GM23338 (cell line): ENCODE results near the gene CEP131.

Experiments
- EZH2 ChIP-seq: fragments of 200-600 bp; sonication (generic); IDR thresholded peaks from one replicate; pipeline ENCODE4 v1.8.0; 2017; ENCODE audit warnings: antibody characterized with exemption, mild to moderate bottlenecking, low read depth; ENCODE audit not compliant: unreplicated experiment
- EZH2phosphoT487 ChIP-seq: fragments of 200-600 bp; sonication (generic); IDR thresholded peaks from one replicate; pipeline ENCODE4 v1.8.1; 2018; ENCODE audit warnings: antibody characterized with exemption; ENCODE audit not compliant: unreplicated experiment
- POLR2AphosphoS5 ChIP-seq: IDR thresholded peaks from 2 replicates; pipeline ENCODE4 v1.6.1; 2016; ENCODE audit warnings: antibody characterized with exemption, low read depth
- ZNF331 ChIP-seq: fragments of 250-450 bp; sonication (Bioruptor Pico); IDR thresholded peaks from 2 replicates; pipeline ENCODE4 v1.5.0; 2020; ENCODE audit warnings: low read depth, mild to moderate bottlenecking, moderate library complexity
- TF ChIP-seq, protein P1 (sequence below): IDR thresholded peaks from one replicate; pipeline ENCODE4 v1.6.1; 2018; ENCODE audit warnings: antibody characterized with exemption; ENCODE audit not compliant: unreplicated experiment
- TF ChIP-seq, protein P2 (sequence below), 2 experiments: fragments of 200-600 bp in 1 of 2; sonication (generic) in 1 of 2; conservative IDR thresholded peaks; 2 replicates each; pipeline versions ENCODE4 v1.5.1 to v1.6.1; 2016 to 2017; ENCODE audit warnings: antibody characterized with exemption in 2 of 2, low read depth in 2 of 2, mild to moderate bottlenecking in 2 of 2, moderate library complexity in 1 of 2

DNA sequence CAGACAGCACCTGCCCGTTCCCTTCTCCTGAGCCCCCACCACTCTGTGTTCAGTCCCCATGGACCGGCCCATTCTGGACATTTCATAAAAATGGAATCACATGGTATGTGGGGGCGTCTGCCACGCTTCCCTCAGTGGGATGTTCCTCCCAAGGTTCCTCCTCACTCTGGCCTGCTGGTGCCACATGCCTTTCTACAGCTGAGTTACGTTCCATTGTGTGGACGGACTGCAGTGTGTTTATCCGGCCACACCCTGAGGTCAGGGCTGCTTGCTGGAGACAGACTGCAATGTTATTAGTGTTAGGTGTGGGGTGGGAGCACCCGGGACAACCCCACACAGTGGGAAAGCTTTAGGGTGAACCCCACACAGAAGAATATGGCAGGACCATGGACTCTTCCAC, 50.8 kb downstream of the CEP131 start:
- TF ChIP-seq, protein P1, sequence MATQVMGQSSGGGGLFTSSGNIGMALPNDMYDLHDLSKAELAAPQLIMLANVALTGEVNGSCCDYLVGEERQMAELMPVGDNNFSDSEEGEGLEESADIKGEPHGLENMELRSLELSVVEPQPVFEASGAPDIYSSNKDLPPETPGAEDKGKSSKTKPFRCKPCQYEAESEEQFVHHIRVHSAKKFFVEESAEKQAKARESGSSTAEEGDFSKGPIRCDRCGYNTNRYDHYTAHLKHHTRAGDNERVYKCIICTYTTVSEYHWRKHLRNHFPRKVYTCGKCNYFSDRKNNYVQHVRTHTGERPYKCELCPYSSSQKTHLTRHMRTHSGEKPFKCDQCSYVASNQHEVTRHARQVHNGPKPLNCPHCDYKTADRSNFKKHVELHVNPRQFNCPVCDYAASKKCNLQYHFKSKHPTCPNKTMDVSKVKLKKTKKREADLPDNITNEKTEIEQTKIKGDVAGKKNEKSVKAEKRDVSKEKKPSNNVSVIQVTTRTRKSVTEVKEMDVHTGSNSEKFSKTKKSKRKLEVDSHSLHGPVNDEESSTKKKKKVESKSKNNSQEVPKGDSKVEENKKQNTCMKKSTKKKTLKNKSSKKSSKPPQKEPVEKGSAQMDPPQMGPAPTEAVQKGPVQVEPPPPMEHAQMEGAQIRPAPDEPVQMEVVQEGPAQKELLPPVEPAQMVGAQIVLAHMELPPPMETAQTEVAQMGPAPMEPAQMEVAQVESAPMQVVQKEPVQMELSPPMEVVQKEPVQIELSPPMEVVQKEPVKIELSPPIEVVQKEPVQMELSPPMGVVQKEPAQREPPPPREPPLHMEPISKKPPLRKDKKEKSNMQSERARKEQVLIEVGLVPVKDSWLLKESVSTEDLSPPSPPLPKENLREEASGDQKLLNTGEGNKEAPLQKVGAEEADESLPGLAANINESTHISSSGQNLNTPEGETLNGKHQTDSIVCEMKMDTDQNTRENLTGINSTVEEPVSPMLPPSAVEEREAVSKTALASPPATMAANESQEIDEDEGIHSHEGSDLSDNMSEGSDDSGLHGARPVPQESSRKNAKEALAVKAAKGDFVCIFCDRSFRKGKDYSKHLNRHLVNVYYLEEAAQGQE, result no peak
- TF ChIP-seq, protein P2, sequence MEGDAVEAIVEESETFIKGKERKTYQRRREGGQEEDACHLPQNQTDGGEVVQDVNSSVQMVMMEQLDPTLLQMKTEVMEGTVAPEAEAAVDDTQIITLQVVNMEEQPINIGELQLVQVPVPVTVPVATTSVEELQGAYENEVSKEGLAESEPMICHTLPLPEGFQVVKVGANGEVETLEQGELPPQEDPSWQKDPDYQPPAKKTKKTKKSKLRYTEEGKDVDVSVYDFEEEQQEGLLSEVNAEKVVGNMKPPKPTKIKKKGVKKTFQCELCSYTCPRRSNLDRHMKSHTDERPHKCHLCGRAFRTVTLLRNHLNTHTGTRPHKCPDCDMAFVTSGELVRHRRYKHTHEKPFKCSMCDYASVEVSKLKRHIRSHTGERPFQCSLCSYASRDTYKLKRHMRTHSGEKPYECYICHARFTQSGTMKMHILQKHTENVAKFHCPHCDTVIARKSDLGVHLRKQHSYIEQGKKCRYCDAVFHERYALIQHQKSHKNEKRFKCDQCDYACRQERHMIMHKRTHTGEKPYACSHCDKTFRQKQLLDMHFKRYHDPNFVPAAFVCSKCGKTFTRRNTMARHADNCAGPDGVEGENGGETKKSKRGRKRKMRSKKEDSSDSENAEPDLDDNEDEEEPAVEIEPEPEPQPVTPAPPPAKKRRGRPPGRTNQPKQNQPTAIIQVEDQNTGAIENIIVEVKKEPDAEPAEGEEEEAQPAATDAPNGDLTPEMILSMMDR (conservative IDR thresholded peaks at IDR 0.05; ENCODE audit: low read depth in 2 of 2), result no peak
- TF ChIP-seq EZH2phosphoT487 (no peak), POLR2AphosphoS5 (no peak), EZH2 (no peak), ZNF331 (CRISPR knock-in tag) (no peak)
